TTC549 (cell line): ENCODE measurements around the gene UBASH3A.

Experiments used
- FAIRE-seq: peaks from 2 replicates; lab custom pipeline; 2012; peaks lifted over from hg19 to GRCh38; lab: Jason Lieb, UNC

UBASH3A gene

GRCh38 chr21:42403611-42404231, at the start of gene UBASH3A:
TSS of gene UBASH3A (plus strand) at chr21:42403902. CDS start at chr21:42403946, 44 bp downstream.
- FAIRE-seq: no peak

GRCh38 chr21:42356046-42356445, 47.7 kb upstream of the UBASH3A start:
- no peak for FAIRE-seq

GRCh38 chr21:42356650-42357049, 47.1 kb upstream of the UBASH3A start:
- FAIRE-seq: no peak

- FAIRE-seq: no peak
Observed at GRCh38 chr21:42357307-42357706, 46.4 kb upstream of the UBASH3A start.

- no peak for FAIRE-seq
Observed at GRCh38 chr21:42358261-42358660, 45.4 kb upstream of the UBASH3A start.

GRCh38 chr21:42358937-42359336, 44.8 kb upstream of the UBASH3A start:
- no peak for FAIRE-seq

- no peak for FAIRE-seq
Observed at GRCh38 chr21:42360317-42360716, 43.4 kb upstream of the UBASH3A start.

- FAIRE-seq: no peak
Observed at GRCh38 chr21:42361286-42361685, 42.4 kb upstream of the UBASH3A start.

- FAIRE-seq: no peak
Observed at GRCh38 chr21:42362198-42362597, 41.5 kb upstream of the UBASH3A start.

GRCh38 chr21:42362700-42363099, 41.0 kb upstream of the UBASH3A start:
- no peak for FAIRE-seq

GRCh38 chr21:42363312-42363711, 40.4 kb upstream of the UBASH3A start:
- FAIRE-seq: no peak

GRCh38 chr21:42364304-42364865, 39.3 kb upstream of the UBASH3A start:
- FAIRE-seq: no peak

GRCh38 chr21:42365770-42366169, 37.9 kb upstream of the UBASH3A start:
- FAIRE-seq: no peak

- FAIRE-seq: no peak
Observed at GRCh38 chr21:42366292-42367010, 37.3 kb upstream of the UBASH3A start, which contains the start of gene TFF1. TSS of gene TFF1 (minus strand) at chr21:42366535. CDS start at chr21:42366495, 40 bp downstream.

GRCh38 chr21:42367367-42368165, 36.1 kb upstream of the UBASH3A start:
- no peak for FAIRE-seq

- no peak for FAIRE-seq
Observed at GRCh38 chr21:42369821-42370220, 33.9 kb upstream of the UBASH3A start.

- no peak for FAIRE-seq
Observed at GRCh38 chr21:42370894-42371654, 32.6 kb upstream of the UBASH3A start.

- FAIRE-seq: no peak
Observed at GRCh38 chr21:42373196-42373907, 30.4 kb upstream of the UBASH3A start.

GRCh38 chr21:42373908-42374455, 29.7 kb upstream of the UBASH3A start:
- FAIRE-seq: no peak

GRCh38 chr21:42374457-42374856, 29.2 kb upstream of the UBASH3A start:
- FAIRE-seq: no peak
